ENCODE data around the gene ATP6V1G3. TPM values are rescaled to one million over a fixed set of nuclear protein-coding genes. Genes with fewer than 3 reads are reported as not detected.

Gene ATP6V1G3
- total and polyA plus RNA-seq, 9 of the 15 experiments (the other 6 are each of a cell fraction or from before 2014, with no cell fraction given) = 0.32 TPM; not detected in 8

DNA sequence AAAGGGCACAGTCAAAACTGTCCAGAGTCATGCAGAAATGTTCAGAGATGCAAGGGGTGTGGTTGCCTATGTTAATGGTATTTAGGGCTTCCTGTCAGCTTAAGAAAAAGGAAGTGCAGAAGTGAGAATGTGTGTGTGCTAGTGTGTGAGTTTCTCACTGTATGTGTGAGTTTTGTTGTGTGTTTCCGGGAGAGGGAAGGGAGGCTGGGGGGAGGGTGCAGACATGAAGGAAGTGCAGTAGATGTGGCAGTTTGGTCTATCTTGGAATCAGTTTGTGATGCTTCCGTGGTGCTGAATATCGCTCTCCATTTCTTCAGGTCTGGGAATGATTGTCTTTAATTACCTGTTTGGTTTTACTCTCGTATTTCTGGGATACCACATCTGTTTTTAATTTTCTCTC lies 16.5 kb upstream of the ATP6V1G3 start (continued):
- TF ChIP-seq, protein P1, sequence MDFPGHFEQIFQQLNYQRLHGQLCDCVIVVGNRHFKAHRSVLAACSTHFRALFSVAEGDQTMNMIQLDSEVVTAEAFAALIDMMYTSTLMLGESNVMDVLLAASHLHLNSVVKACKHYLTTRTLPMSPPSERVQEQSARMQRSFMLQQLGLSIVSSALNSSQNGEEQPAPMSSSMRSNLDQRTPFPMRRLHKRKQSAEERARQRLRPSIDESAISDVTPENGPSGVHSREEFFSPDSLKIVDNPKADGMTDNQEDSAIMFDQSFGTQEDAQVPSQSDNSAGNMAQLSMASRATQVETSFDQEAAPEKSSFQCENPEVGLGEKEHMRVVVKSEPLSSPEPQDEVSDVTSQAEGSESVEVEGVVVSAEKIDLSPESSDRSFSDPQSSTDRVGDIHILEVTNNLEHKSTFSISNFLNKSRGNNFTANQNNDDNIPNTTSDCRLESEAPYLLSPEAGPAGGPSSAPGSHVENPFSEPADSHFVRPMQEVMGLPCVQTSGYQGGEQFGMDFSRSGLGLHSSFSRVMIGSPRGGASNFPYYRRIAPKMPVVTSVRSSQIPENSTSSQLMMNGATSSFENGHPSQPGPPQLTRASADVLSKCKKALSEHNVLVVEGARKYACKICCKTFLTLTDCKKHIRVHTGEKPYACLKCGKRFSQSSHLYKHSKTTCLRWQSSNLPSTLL (IDR thresholded peaks at IDR 0.05) = no peak
- TF ChIP-seq, protein P2, sequence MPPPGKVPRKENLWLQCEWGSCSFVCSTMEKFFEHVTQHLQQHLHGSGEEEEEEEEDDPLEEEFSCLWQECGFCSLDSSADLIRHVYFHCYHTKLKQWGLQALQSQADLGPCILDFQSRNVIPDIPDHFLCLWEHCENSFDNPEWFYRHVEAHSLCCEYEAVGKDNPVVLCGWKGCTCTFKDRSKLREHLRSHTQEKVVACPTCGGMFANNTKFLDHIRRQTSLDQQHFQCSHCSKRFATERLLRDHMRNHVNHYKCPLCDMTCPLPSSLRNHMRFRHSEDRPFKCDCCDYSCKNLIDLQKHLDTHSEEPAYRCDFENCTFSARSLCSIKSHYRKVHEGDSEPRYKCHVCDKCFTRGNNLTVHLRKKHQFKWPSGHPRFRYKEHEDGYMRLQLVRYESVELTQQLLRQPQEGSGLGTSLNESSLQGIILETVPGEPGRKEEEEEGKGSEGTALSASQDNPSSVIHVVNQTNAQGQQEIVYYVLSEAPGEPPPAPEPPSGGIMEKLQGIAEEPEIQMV (tag; conservative IDR thresholded peaks at IDR 0.05; ENCODE audit: low read depth) = no peak
- no peak for TF ChIP-seq CHCHD3 (CRISPR knock-in tag; IDR thresholded peaks at IDR 0.05)
- TF ChIP-seq XRCC4 (IDR thresholded peaks at IDR 0.05; ENCODE audit: extremely low read depth, insufficient read depth, insufficient read length) = no peak
- TF ChIP-seq, protein P3, sequence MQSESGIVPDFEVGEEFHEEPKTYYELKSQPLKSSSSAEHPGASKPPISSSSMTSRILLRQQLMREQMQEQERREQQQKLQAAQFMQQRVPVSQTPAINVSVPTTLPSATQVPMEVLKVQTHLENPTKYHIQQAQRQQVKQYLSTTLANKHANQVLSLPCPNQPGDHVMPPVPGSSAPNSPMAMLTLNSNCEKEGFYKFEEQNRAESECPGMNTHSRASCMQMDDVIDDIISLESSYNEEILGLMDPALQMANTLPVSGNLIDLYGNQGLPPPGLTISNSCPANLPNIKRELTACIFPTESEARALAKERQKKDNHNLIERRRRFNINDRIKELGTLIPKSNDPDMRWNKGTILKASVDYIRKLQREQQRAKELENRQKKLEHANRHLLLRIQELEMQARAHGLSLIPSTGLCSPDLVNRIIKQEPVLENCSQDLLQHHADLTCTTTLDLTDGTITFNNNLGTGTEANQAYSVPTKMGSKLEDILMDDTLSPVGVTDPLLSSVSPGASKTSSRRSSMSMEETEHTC (IDR thresholded peaks at IDR 0.05) = no peak
- peak; percentile 97 for TF ChIP-seq SPI1 (IDR thresholded peaks at IDR 0.05; ENCODE audit: borderline replicate concordance, low read depth, low read length)
- TF ChIP-seq KHSRP (IDR thresholded peaks at IDR 0.05) = no peak
- no peak for TF ChIP-seq ZFP30 (CRISPR knock-in tag; IDR thresholded peaks at IDR 0.05; ENCODE audit: borderline replicate concordance)
- TF ChIP-seq SIN3A (IDR thresholded peaks at IDR 0.05; ENCODE audit: borderline replicate concordance in 2 of 2, control insufficient read depth in 1 of 2, low read depth in 2 of 2, low read length in 2 of 2) = no peak
- TF ChIP-seq, protein P4, sequence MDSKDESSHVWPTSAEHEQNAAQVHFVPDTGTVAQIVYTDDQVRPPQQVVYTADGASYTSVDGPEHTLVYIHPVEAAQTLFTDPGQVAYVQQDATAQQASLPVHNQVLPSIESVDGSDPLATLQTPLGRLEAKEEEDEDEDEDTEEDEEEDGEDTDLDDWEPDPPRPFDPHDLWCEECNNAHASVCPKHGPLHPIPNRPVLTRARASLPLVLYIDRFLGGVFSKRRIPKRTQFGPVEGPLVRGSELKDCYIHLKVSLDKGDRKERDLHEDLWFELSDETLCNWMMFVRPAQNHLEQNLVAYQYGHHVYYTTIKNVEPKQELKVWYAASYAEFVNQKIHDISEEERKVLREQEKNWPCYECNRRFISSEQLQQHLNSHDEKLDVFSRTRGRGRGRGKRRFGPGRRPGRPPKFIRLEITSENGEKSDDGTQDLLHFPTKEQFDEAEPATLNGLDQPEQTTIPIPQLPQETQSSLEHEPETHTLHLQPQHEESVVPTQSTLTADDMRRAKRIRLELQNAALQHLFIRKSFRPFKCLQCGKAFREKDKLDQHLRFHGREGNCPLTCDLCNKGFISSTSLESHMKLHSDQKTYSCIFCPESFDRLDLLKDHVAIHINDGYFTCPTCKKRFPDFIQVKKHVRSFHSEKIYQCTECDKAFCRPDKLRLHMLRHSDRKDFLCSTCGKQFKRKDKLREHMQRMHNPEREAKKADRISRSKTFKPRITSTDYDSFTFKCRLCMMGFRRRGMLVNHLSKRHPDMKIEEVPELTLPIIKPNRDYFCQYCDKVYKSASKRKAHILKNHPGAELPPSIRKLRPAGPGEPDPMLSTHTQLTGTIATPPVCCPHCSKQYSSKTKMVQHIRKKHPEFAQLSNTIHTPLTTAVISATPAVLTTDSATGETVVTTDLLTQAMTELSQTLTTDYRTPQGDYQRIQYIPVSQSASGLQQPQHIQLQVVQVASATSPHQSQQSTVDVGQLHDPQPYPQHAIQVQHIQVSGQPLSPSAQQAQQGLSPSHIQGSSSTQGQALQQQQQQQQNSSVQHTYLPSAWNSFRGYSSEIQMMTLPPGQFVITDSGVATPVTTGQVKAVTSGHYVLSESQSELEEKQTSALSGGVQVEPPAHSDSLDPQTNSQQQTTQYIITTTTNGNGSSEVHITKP (IDR thresholded peaks at IDR 0.05; ENCODE audit: partially characterized antibody) = no peak
- no peak for TF ChIP-seq ILF3 (IDR thresholded peaks at IDR 0.05; ENCODE audit: borderline replicate concordance)
- TF ChIP-seq, protein P5, sequence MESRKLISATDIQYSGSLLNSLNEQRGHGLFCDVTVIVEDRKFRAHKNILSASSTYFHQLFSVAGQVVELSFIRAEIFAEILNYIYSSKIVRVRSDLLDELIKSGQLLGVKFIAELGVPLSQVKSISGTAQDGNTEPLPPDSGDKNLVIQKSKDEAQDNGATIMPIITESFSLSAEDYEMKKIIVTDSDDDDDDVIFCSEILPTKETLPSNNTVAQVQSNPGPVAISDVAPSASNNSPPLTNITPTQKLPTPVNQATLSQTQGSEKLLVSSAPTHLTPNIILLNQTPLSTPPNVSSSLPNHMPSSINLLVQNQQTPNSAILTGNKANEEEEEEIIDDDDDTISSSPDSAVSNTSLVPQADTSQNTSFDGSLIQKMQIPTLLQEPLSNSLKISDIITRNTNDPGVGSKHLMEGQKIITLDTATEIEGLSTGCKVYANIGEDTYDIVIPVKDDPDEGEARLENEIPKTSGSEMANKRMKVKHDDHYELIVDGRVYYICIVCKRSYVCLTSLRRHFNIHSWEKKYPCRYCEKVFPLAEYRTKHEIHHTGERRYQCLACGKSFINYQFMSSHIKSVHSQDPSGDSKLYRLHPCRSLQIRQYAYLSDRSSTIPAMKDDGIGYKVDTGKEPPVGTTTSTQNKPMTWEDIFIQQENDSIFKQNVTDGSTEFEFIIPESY (CRISPR knock-in tag; IDR thresholded peaks at IDR 0.05) = no peak
- no peak for TF ChIP-seq SIN3B (IDR thresholded peaks at IDR 0.05; ENCODE audit: low read depth)
- TF ChIP-seq NFE2L1 (tag; IDR thresholded peaks at IDR 0.05; ENCODE audit: borderline replicate concordance, low read depth) = no peak
- TF ChIP-seq, protein P6, sequence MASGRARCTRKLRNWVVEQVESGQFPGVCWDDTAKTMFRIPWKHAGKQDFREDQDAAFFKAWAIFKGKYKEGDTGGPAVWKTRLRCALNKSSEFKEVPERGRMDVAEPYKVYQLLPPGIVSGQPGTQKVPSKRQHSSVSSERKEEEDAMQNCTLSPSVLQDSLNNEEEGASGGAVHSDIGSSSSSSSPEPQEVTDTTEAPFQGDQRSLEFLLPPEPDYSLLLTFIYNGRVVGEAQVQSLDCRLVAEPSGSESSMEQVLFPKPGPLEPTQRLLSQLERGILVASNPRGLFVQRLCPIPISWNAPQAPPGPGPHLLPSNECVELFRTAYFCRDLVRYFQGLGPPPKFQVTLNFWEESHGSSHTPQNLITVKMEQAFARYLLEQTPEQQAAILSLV (tag; IDR thresholded peaks at IDR 0.05) = no peak

All from K562 (cell line).